Endothelial cell of umbilical vein (primary cell): ENCODE data around the gene DISP2.

ENCODE experiments used
- EZH2 ChIP-seq: IDR thresholded peaks from 2 replicates; pipeline ENCODE4 v1.6.1; 2012; ENCODE audit warnings: borderline replicate concordance, low read depth, mild to moderate bottlenecking, moderate library complexity, low read length, inconsistent platforms; ENCODE audit not compliant: severe bottlenecking
- FOS ChIP-seq: IDR thresholded peaks from 2 replicates; pipeline ENCODE4 v1.6.1; 2011; ENCODE audit warnings: mild to moderate bottlenecking, low read length, moderate library complexity, borderline replicate concordance; ENCODE audit not compliant: insufficient read depth
- GATA2 ChIP-seq: IDR thresholded peaks from 2 replicates; pipeline ENCODE4 v1.7.0; 2011; ENCODE audit warnings: low read depth, mild to moderate bottlenecking, moderate library complexity, mixed read lengths, low read length; ENCODE audit not compliant: insufficient read length, insufficient read depth
- JUN ChIP-seq: IDR thresholded peaks from 2 replicates; pipeline ENCODE4 v1.6.1; 2011; ENCODE audit warnings: borderline replicate concordance, low read depth; ENCODE audit not compliant: insufficient read length, insufficient read depth
- MAX ChIP-seq: IDR thresholded peaks from 2 replicates; pipeline ENCODE4 v1.6.1; 2011; ENCODE audit not compliant: insufficient read depth, insufficient read length
- MYC ChIP-seq: IDR thresholded peaks from one replicate; pipeline ENCODE4 v1.6.1; 2011; ENCODE audit warnings: mild to moderate bottlenecking, low read depth, low read length
- POLR2A ChIP-seq: IDR thresholded peaks from 2 replicates; pipeline ENCODE4 v1.6.1; 2012; ENCODE audit warnings: low read depth, mild to moderate bottlenecking, control low read depth, low read length
- POLR2AphosphoS5 ChIP-seq: IDR thresholded peaks from 2 replicates; pipeline ENCODE4 v1.6.1; 2012; ENCODE audit warnings: low read depth, mild to moderate bottlenecking, control low read depth, low read length, moderate library complexity; ENCODE audit not compliant: insufficient read depth
- TF ChIP-seq, protein P1 (sequence below), 2 donors: IDR thresholded peaks; 1 replicate in 1 of 2; 2 replicates in 1 of 2; pipeline ENCODE4 v1.5.1; 2011; ENCODE audit warnings: low read length in 2 of 2, mild to moderate bottlenecking in 2 of 2, moderate library complexity in 2 of 2, control low read depth in 1 of 2, inconsistent platforms in 1 of 2, low read depth in 1 of 2; ENCODE audit not compliant: insufficient read depth in 1 of 2; ENCODE audit errors: extremely low read depth in 1 of 2

DNA sequence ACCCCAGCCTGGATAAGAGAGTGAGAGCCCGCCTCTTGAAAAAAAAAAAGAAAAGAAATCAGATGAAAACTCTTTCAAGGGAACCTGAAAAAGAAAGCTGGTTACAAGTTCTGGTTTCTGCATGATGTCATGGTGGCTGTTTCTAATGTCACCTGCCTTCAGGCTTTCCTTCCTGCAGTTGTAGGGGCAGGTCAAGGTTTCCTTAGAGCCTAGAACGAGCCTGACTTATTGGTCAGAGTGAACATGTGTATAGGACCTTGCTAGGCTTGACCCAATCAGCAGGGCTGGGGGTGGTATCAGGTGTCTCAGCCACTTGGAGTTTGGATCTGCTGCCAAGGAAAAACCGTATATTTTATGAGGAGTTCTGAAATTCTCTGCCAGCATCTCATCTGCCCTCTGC, 51.3 kb downstream of the DISP2 start:
- TF ChIP-seq, protein P1, sequence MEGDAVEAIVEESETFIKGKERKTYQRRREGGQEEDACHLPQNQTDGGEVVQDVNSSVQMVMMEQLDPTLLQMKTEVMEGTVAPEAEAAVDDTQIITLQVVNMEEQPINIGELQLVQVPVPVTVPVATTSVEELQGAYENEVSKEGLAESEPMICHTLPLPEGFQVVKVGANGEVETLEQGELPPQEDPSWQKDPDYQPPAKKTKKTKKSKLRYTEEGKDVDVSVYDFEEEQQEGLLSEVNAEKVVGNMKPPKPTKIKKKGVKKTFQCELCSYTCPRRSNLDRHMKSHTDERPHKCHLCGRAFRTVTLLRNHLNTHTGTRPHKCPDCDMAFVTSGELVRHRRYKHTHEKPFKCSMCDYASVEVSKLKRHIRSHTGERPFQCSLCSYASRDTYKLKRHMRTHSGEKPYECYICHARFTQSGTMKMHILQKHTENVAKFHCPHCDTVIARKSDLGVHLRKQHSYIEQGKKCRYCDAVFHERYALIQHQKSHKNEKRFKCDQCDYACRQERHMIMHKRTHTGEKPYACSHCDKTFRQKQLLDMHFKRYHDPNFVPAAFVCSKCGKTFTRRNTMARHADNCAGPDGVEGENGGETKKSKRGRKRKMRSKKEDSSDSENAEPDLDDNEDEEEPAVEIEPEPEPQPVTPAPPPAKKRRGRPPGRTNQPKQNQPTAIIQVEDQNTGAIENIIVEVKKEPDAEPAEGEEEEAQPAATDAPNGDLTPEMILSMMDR (IDR thresholded peaks at IDR 0.05; ENCODE audit: extremely low read depth in 1 of 2, insufficient read depth in 1 of 2, low read depth in 1 of 2, low read length in 2 of 2), result no peak
- TF ChIP-seq POLR2AphosphoS5, result no peak
- TF ChIP-seq MAX, result no peak
- no peak for TF ChIP-seq EZH2
- no peak for TF ChIP-seq POLR2A
- no peak for TF ChIP-seq MYC
- no peak for TF ChIP-seq JUN
- TF ChIP-seq GATA2, result no peak
- no peak for TF ChIP-seq FOS
